Lower lobe of right lung (tissue), 2 donors: ENCODE results near the gene NPL. TPM values are rescaled to one million over a fixed set of nuclear protein-coding genes. Genes with fewer than 3 reads are reported as not detected.

Experiments used
- ATAC-seq, 2 donors: fragments of 200-7000 bp; cut with Tn5 transposase; one replicate each; pipeline ENCODE4 v1.9.1; 2020 to 2022; ENCODE audit warnings: mild to moderate bottlenecking in 2 of 2, moderate library complexity in 2 of 2
- DNase-seq: peaks from one replicate; pipeline ENCODE4 v3.0.0-alpha.2; 2020
- H3K27ac ChIP-seq: fragments of 200-600 bp; one replicate; pipeline ENCODE4 v1.8.0; 2022
- H3K27me3 ChIP-seq: fragments of 200-600 bp; one replicate; pipeline ENCODE4 v1.8.0; 2022; ENCODE audit warnings: low read depth
- H3K36me3 ChIP-seq: fragments of 200-600 bp; one replicate; pipeline ENCODE4 v1.8.0; 2022; ENCODE audit warnings: mild to moderate bottlenecking
- H3K4me1 ChIP-seq: fragments of 200-600 bp; one replicate; pipeline ENCODE4 v1.8.0; 2022
- H3K4me3 ChIP-seq: fragments of 200-600 bp; one replicate; pipeline ENCODE4 v1.8.0; 2022; ENCODE audit warnings: mild to moderate bottlenecking
- H3K9me3 ChIP-seq: fragments of 200-600 bp; one replicate; pipeline ENCODE4 v1.8.0; 2022
- CTCF ChIP-seq: fragments of 200-600 bp; IDR thresholded peaks from one replicate; pipeline ENCODE4 v1.8.0; 2022; ENCODE audit warnings: antibody characterized with exemption, mild to moderate bottlenecking
- intact Hi-C: fragments of 100-400 bp; cut with DNase I; formaldehyde crosslinking; loops from one replicate; pipeline ENCODE4 v1.11.0; 2022
- total RNA-seq: library from RNA; stranded (reverse); fragmentation: NEBNext Ultra II Directional; extraction: Animal tissue kit (Norgen Biotek cat#: 25700); gene quantifications from one replicate; pipeline ENCODE4 v1.2.1, GENCODE V29; 2021
- donor health status: DM: no; HTN: yes; CAD: no; lungs with severe emphysema.

The NPL gene
- total RNA-seq, 1 donor from 2014 or later: 48.7 TPM

GRCh38 chr1:182754543-182755314 lies 34.8 kb upstream of the NPL start:
- no peaks in the 10 kb centered on the region for H3K27me3 ChIP-seq
- DNase-seq (no peak), ATAC-seq (no peak)
- H3K9me3 ChIP-seq: no peaks in the 10 kb centered on the region
- no peaks in the 10 kb centered on the region for H3K36me3 ChIP-seq
- no peak for TF ChIP-seq CTCF
- H3K4me1 ChIP-seq: no peaks in the 10 kb centered on the region
- intact Hi-C loops: no loop called here
- H3K27ac ChIP-seq: no peak overlapping the region
- no peak overlapping the region for H3K4me3 ChIP-seq

DNA sequence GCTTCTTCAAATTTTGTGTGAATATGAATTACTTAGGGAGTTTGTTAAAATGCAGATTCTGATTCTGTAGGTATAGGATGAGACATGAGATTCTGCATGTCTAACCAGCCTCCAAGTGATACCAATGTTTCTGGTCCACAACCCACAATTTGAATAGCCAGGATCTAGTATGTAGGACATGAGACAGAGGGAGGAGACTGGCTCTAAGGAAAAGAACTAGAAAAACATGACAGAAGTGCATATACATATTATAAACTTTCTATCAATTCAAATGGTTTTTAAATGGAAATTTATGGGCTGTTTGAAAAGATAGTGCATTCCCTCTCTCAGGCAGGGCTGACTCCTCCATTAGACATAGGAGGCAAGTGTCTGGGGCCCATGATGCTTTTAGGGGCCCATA lies 33.9 kb upstream of the NPL start:
- no peak overlapping the region for H3K27ac ChIP-seq
- H3K4me1 ChIP-seq: no peaks in the 10 kb centered on the region
- no peak for TF ChIP-seq CTCF
- no peaks in the 10 kb centered on the region for H3K27me3 ChIP-seq
- intact Hi-C loops: no loop called here
- DNase-seq (no peak), ATAC-seq (no peak)
- H3K36me3 ChIP-seq: no peaks in the 10 kb centered on the region
- no peaks in the 10 kb centered on the region for H3K9me3 ChIP-seq
- H3K4me3 ChIP-seq: no peak overlapping the region

DNA sequence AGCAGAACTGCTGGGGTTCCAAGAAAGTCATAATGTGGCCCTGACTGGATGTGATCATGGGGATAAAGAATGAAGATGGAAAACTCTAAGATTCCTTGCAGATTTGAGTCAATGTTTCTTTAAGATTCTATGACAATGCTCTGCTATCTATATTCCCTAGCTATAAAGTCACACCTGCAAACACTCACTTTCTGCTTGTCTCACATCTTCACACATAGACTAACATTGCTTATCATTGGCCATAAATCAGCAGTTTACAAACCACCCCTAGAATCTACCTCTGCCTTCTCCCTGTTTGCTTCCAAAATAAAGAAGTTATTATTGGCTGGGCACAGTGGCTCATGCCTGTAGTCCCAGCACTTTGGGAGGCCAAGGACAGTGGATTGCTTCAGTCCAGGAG lies 33.1 kb upstream of the NPL start:
- intact Hi-C loops: no loop called here
- TF ChIP-seq CTCF: no peak
- ATAC-seq: no peak

GRCh38 chr1:182761396-182762395 lies 27.9 kb upstream of the NPL start:
- no peak for TF ChIP-seq CTCF
- DNase-seq (no peak), ATAC-seq (no peak)
- intact Hi-C loops: no loop called here
- no peak overlapping the region for H3K4me3 ChIP-seq
- H3K27ac ChIP-seq: no peak overlapping the region
- no peaks in the 10 kb centered on the region for H3K9me3 ChIP-seq
- no peaks in the 10 kb centered on the region for H3K27me3 ChIP-seq
- H3K36me3 ChIP-seq: no peaks in the 10 kb centered on the region
- H3K4me1 ChIP-seq: no peaks in the 10 kb centered on the region

More for the DNA sequence above, 33.1 kb upstream of the NPL start:
- Histone ChIP-seq H3K27ac (no peak overlapping the region), H3K9me3 (no peaks in the 10 kb centered on the region), H3K4me3 (no peak overlapping the region), H3K27me3 (no peaks in the 10 kb centered on the region), H3K4me1 (no peaks in the 10 kb centered on the region), H3K36me3 (no peaks in the 10 kb centered on the region)
- DNase-seq: no peak

DNA sequence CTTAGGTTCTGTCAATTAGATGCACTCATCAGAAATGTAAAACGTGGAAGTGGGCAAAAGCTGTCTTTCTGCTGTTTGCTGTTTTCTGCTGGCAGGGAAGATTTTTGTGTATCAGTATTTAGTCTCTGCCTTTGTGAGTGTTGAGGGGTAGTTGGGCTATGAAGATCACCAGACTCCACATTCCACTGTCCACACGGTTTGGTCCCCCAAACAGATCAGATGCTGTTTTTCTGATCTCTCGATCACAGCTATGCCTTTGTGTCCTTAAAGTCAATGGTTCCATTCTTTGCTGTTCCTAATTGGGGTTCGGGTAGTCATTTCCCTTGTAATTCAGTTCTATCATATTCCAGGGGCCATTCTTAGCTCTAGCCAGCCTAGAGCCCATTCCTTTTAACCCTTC lies 27.0 kb upstream of the NPL start:
- Histone ChIP-seq H3K27me3 (no peaks in the 10 kb centered on the region), H3K4me1 (no peaks in the 10 kb centered on the region), H3K9me3 (no peaks in the 10 kb centered on the region), H3K27ac (no peak overlapping the region), H3K36me3 (no peaks in the 10 kb centered on the region), H3K4me3 (no peak overlapping the region)
- no peak for TF ChIP-seq CTCF
- DNase-seq (no peak), ATAC-seq (no peak)
- intact Hi-C loops: no loop called here
